Hypothalamus (tissue), 51 donors: ENCODE results near the gene POLA2.
A peak's percentile ranks its signal among the peaks of the same experiment; 100 is the strongest.

Experiments used
- DNase-seq, 51 donors: peaks; one replicate each; lab custom pipeline; 2025; lab: John Stamatoyannopoulos, UW

Gene POLA2

GRCh38 chr11:65305501-65306268 is 43.9 kb downstream of the POLA2 start:
- DNase-seq: peak in 1 of 51 donors; percentile 23

- no peak for DNase-seq
Measured at GRCh38 chr11:65307298-65308229, 45.8 kb downstream of the POLA2 start.

- no peak for DNase-seq
Measured at GRCh38 chr11:65308281-65308891, 46.6 kb downstream of the POLA2 start.

GRCh38 chr11:65309006-65309405 is 47.2 kb downstream of the POLA2 start:
- DNase-seq: no peak

- DNase-seq: peak in 11 of 51 donors; percentile 15 to 58 (median 34)
Measured at GRCh38 chr11:65310215-65310614, 48.5 kb downstream of the POLA2 start.

GRCh38 chr11:65310736-65311135 is 49.0 kb downstream of the POLA2 start:
- DNase-seq: peak in 1 of 51 donors; percentile 12

GRCh38 chr11:65311170-65311678 is 49.5 kb downstream of the POLA2 start:
- DNase-seq: no peak

GRCh38 chr11:65314501-65315203 is 52.9 kb downstream of the POLA2 start, which contains the start of gene CDC42EP2:
Gene CDC42EP2, plus strand, starts transcription at chr11:65314866. Its CDS starts 6,033 bp downstream, at chr11:65320899.
- DNase-seq: peak; percentile 27 to 95 (median 82)

- peak in 48 of 51 donors; percentile 22 to 88 (median 66) for DNase-seq
Measured at GRCh38 chr11:65315204-65315865, 53.6 kb downstream of the POLA2 start.

- no peak for DNase-seq
Measured at GRCh38 chr11:65315866-65316226, 54.1 kb downstream of the POLA2 start.

GRCh38 chr11:65316227-65317024 is 54.7 kb downstream of the POLA2 start:
- DNase-seq: no peak

GRCh38 chr11:65317025-65317786 is 55.4 kb downstream of the POLA2 start:
- no peak for DNase-seq

- no peak for DNase-seq
Measured at GRCh38 chr11:65320386-65321075, 58.8 kb downstream of the POLA2 start.

GRCh38 chr11:65321076-65321475 is 59.3 kb downstream of the POLA2 start:
- no peak for DNase-seq

GRCh38 chr11:65321828-65322485 is 60.2 kb downstream of the POLA2 start:
- DNase-seq: no peak

- DNase-seq: no peak
Measured at GRCh38 chr11:65323813-65324212, 62.1 kb downstream of the POLA2 start.

- no peak for DNase-seq
Measured at GRCh38 chr11:65325435-65325834, 63.7 kb downstream of the POLA2 start.
